HG02870 (cell line): ENCODE results near the gene PRMT7.

Experiments
- ATAC-seq: cut with Tn5 transposase; IDR thresholded peaks from one replicate; pipeline ENCODE4 v1.9.1; 2021; ENCODE audit warnings: mild to moderate bottlenecking, moderate library complexity; ENCODE audit not compliant: unreplicated experiment

The PRMT7 gene

DNA sequence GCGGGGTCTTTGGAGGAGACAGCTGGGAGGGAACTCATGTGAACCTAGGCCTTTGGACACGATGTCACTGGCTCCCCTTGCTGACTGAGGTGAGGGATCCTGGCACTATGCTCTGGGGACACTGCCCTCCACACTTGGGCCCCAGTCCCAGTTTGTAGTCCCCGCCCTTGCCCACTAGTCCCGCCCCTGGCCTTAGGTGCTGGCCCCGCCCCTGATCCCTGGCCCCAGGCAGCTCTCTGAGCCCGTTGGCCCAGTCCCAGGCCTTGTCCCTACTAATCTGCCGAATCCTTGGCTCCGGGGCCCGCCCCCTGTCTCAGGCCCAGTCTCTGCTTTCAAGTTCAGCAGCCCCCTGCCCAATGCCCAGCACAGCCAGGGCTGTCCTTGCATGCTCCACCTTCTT, 76.5 kb downstream of the PRMT7 start:
- ATAC-seq = no peak

DNA sequence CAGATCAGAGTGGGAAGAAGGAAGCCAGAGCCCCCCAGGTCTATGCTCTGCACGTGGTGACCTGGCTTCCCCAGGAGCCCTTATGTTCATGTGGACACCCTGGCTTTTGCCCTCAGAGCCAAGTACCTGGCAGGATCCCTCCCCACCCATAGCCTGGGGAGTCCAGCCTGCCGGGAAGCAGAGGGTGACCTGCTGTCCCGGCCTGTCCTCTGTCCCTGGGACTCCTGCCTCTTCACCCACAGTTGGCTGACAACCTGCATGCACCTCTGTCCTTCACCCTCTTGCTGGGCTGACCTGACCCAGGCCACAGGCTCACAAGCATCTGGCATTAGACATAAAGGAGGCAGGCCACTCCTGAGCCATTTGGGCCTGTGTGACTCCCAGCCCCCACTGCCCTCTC, 77.3 kb downstream of the PRMT7 start:
- no peak for ATAC-seq

- no peak for ATAC-seq
These were observed 78.2 kb downstream of the PRMT7 start for GRCh38 chr16:68389006-68389405.

DNA sequence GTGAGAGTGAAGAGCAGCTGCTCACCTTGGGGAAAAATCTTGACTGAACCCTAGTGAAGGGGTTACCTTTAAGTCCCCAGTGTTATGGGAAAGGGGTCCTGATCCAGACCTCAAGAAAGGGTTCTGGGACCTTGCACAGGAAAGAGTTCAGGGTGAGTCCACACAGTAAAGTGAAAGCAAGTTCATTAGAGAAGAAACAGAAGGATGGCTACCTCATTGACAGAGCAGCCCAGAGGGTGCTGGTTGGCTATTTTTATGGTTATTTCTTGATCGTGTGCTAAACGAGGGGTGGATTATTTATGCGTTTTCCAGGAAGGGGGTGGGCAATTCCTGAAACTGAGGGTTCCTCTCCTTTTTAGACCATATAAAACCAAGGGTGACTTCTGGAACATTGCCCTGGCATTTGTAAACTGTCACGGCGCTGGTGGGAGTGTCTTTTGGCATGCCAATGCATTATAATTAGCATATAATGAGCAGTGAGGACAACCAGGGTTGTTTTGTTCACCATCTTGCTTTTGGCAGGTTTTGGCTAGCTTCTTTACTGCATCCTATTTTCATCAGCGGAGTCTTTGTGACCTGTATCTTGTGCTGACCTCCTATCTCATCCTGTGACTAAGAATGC, 79.0 kb downstream of the PRMT7 start:
- ATAC-seq = no peak

- ATAC-seq = no peak
These were observed 82.5 kb downstream of the PRMT7 start for GRCh38 chr16:68393333-68393732.

DNA sequence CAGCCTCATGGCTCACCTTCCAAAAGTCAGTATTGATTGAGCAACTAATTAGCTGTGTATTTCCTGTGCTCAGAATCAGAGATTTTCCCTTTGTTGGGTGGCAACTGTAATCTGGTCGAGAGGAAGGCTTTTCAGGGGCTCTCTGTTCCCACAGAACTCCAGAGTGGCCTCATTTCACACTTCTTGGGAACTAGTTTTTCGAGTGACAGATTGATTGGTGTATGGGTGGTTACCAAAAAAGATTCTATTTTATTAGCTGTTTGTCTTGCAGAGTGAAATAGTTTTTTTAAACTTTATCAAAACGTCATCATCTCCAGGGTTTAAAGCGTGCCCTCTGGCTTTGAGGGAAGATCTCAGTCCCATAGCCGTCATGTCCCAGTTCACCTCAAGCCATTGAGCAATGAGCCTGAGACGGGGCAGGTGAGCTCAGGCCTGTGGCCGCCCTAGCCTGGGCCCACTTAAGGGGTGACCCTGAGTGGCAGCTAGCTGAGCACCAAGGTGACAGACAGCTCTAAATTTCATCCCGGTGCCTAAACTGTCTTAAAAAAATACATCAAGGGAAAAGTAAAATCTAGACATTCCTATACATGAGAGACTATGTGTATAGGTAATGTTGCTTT, 84.5 kb downstream of the PRMT7 start:
- ATAC-seq = no peak

GRCh38 chr16:68395815-68396214, 85.0 kb downstream of the PRMT7 start:
- no peak for ATAC-seq

DNA sequence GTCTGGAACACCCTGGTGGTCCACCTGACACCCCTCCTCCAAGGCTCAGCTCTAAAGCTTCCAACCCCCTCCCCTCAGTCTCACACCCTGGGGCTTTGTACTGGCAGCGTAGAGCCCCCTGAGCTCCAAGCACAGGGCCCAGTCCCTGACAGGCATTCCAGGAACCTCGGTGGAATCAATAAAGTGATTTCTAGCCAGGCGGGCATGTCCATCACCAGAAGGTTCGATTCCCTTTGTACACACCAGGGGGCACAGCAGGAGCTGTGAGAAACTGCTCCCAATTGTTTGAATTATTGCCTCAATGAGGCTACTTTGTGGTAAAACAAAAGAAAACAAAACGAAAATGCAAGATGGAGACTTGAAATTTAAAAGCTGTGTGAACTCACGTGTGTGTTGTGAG, 85.7 kb downstream of the PRMT7 start:
- ATAC-seq = no peak

DNA sequence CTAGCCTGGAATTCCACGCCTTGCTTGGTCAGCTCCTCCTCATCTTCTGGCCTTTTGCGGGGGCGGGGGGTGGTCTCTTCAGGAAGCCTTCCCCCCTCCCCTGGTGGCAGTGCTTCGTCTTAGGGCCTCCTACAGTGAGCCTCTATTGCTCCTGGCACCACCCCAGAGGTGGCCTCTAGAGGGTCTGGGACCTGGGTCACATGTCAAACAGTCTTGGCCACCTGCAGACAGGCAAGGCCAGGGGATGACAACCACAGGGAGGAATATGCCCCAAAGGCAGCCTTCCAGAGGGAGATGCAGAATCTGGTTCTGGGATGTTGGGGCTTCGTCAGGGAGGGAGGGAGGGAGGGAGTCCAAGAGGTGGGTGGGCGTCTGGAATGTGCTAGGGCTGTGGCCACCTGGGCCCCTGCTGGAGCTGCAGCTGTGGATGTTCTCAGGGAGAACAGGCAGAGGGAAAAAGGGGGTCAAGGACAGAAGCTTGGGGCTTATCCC, 86.9 kb downstream of the PRMT7 start:
- no peak for ATAC-seq

GRCh38 chr16:68399456-68399855, 88.6 kb downstream of the PRMT7 start:
- ATAC-seq = no peak

- no peak for ATAC-seq
These were observed 89.5 kb downstream of the PRMT7 start for GRCh38 chr16:68400083-68400923.

DNA sequence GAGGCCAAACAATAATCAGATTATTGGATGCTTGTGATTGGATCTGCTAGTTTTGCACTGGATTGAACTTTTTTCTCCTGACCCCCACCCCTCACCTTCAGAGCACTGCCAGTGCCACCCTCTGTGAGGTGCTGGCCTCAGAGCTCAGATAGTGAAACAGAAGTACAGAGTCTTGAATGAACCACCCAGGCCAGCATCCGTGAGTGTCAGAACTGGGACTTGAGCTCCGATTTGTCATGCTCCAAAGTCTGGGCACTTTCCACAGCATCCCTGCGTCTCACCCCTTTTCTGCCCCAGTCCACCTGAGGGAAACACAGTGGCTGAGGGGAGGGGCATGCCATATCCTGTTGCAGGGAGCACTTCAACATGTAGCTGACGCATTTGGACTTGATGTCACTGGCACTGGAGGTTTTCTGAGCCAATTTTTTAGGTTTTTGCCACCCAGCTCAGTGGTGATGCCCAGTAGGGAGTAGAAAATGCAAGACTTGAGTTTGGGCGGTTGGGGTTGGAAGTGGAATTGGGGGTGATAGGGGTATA, 90.2 kb downstream of the PRMT7 start:
- no peak for ATAC-seq

DNA sequence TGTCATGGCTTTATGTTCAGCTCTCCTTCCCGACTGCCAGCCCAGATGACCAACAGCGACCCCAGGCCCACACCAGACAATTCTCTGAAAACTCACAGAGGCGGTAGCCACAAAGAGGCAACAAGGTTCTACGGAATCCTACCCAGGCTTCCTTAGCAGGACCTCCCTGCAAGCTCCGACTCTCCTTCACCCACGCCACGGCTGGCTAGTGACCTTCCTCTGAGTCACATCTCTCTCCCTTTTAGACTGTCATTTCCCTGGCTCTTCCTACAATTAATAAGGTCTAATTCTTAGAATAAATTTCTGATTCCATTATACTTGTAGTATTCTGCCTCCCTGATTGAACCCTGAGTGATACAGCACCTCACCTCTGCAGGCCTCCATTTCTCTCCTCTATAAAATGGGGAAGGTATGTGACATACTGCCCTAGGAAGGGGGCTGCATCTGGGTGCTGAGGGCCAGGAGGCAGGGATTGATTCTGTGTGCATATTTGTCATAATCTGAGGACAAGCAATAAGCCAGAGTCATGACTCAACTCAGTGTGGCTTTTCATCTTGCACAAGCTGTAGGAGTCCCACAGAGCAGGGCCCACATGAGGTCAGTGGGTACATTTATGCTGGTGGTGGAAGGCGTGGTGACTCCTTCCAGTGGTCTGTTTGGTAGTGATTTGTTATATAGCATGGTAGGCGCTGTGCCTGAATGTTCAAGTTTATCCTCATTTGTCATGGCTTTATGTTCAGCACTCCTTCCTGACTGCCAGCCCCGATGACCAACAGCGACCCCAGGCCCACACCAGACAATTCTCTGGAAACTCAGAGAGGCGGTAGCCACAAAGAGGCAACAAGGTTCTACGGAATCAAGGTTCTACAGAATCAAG, 91.3 kb downstream of the PRMT7 start:
- no peak for ATAC-seq

DNA sequence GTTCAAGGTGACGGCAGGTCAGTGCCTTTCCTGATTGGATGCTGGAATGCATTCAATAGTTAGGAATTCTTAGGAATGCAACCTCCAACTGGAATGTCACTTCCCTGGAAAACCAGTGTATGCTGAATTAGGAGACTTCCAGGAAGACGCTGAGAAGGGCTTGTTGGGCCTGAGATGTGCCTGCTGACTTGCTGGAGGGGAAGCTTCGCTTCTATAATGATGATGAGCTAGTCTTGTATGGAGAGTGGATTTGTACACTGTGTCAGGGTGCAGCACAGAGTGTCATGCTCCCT, 91.9 kb downstream of the PRMT7 start:
- no peak for ATAC-seq

DNA sequence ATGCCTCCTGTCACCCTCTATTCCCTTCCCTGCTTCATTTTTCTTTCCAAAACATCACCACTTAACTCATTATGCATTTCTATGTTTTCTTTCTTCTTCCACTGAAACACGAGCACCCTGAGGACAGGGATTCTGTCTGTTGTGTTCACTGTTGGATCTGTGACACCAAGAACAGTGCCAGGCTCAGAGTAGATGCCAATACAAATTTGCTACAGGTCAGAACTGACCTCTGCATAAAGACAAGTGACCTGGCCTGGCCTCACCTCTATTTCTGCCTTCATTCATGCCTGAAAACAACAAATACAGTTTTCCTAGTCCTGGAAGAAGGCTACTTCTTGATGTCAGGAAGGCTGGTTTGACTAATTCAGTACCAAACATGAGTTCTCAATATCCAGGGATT, 92.4 kb downstream of the PRMT7 start:
- ATAC-seq = no peak

DNA sequence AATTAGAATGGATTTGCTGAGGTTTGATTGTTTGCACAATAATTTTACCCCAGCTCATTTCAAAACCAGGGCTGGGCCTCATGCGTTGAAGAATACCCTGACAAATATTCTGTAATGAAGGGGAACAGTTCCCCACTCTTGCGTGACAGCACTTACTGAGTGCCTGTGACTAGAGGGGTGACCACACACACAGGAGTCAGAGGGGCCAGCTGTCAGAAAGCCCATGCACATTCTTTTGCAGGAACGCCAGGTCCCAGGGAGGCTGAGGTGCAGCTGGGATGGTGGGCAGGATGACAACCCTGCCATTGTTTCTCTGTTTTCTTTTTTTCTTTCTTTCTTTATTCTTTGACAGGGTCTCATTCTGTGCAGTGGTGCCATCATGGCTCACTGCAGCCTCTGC, 92.9 kb downstream of the PRMT7 start:
- ATAC-seq = no peak

- no peak for ATAC-seq
These were observed 94.0 kb downstream of the PRMT7 start for GRCh38 chr16:68404736-68405345.

DNA sequence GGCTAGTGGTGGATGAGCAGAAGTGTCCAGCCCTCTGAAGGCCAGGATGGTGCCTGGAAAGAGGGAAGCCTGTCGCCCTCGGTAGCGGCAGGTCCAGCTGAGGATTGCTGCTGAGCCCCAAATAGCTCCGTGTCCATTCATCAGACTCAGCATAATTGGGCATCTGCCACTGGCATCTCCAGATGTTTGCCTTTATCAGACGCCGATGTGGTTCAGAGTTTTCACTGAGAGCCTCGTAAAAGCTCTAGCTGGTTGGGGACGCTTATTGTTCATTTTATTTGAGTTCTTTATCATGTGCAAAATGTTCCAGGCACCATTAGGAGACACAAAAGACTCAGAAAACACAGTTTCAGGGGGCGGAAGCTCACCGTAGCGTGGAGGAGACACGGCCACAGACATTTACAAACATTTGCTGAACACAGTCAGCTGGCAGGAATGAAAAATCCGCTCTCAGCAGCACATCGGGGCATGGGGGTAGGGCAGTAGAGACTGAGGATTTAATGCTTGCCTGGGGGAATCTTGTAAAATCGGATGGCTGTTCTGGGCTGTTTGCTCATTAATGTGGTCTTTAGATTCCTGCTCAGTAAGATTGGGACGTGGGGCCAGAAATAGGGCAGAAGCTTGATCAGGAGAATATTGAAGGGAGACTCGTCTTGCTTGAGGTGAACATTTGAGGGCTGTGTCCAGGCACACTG, 95.8 kb downstream of the PRMT7 start:
- no peak for ATAC-seq
